Prostate gland (tissue), 2 donors: ENCODE data around the gene GABRB3.

Experiments used
- POLR2AphosphoS5 ChIP-seq: sonication (generic); formaldehyde crosslinking; IDR thresholded peaks from one replicate; pipeline ENCODE4 v1.6.1; 2017; ENCODE audit warnings: antibody characterized with exemption
- TF ChIP-seq, protein P1 (sequence below), 4 experiments: fragments of 200-600 bp in 2 of 4; fragments of 450-650 bp in 2 of 4; sonication (generic) in 2 of 4; IDR thresholded peaks; 1 replicate in 3 of 4; 2 replicates in 1 of 4; pipeline ENCODE4 v1.5.1; 2016 to 2019; ENCODE audit warnings: antibody characterized with exemption in 4 of 4, mild to moderate bottlenecking in 2 of 4, moderate library complexity in 2 of 4

- no peak for TF ChIP-seq POLR2AphosphoS5
- TF ChIP-seq, protein P1, sequence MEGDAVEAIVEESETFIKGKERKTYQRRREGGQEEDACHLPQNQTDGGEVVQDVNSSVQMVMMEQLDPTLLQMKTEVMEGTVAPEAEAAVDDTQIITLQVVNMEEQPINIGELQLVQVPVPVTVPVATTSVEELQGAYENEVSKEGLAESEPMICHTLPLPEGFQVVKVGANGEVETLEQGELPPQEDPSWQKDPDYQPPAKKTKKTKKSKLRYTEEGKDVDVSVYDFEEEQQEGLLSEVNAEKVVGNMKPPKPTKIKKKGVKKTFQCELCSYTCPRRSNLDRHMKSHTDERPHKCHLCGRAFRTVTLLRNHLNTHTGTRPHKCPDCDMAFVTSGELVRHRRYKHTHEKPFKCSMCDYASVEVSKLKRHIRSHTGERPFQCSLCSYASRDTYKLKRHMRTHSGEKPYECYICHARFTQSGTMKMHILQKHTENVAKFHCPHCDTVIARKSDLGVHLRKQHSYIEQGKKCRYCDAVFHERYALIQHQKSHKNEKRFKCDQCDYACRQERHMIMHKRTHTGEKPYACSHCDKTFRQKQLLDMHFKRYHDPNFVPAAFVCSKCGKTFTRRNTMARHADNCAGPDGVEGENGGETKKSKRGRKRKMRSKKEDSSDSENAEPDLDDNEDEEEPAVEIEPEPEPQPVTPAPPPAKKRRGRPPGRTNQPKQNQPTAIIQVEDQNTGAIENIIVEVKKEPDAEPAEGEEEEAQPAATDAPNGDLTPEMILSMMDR (IDR thresholded peaks at IDR 0.05), result no peak
These were observed 141.0 kb downstream of the GABRB3 start for GRCh38 chr15:26631894-26632293.
